ENCODE results near the gene RNF220.

Gene RNF220

GRCh38 chr1:44388551-44388950 lies 16.5 kb upstream of the RNF220 start:
- TF ChIP-seq RARB (CRISPR knock-in tag; IDR thresholded peaks at IDR 0.05) = no peak
- no peak for TF ChIP-seq BACH2 (CRISPR knock-in tag; IDR thresholded peaks at IDR 0.05; ENCODE audit: borderline replicate concordance)
- TF ChIP-seq ESRRG (CRISPR knock-in tag; IDR thresholded peaks at IDR 0.05) = no peak
- no peak for TF ChIP-seq ISL1 (CRISPR knock-in tag; IDR thresholded peaks at IDR 0.05)
- TF ChIP-seq ZNF565 (CRISPR knock-in tag; conservative IDR thresholded peaks at IDR 0.05; ENCODE audit: low read depth) = no peak
- TF ChIP-seq TSHZ2 (CRISPR knock-in tag; IDR thresholded peaks at IDR 0.05) = no peak
- no peak for TF ChIP-seq TCF4 (CRISPR knock-in tag; IDR thresholded peaks at IDR 0.05; ENCODE audit: borderline replicate concordance)
- TF ChIP-seq ZNF70 (CRISPR knock-in tag; IDR thresholded peaks at IDR 0.05) = no peak
- no peak for TF ChIP-seq CSRNP3 (CRISPR knock-in tag; IDR thresholded peaks at IDR 0.05)
- TF ChIP-seq ZC3H10 (CRISPR knock-in tag; IDR thresholded peaks at IDR 0.05) = no peak
- TF ChIP-seq ZFP3 (CRISPR knock-in tag; IDR thresholded peaks at IDR 0.05) = no peak
- no peak for TF ChIP-seq PPARA (CRISPR knock-in tag; IDR thresholded peaks at IDR 0.05; ENCODE audit: borderline replicate concordance)
- TF ChIP-seq CSDC2 (CRISPR knock-in tag; IDR thresholded peaks at IDR 0.05) = no peak
- TF ChIP-seq PATZ1 (CRISPR knock-in tag; IDR thresholded peaks at IDR 0.05; ENCODE audit: borderline replicate concordance) = no peak
- TF ChIP-seq SNAI2 (CRISPR knock-in tag; IDR thresholded peaks at IDR 0.05) = no peak
- no peak for TF ChIP-seq TOX (CRISPR knock-in tag; IDR thresholded peaks at IDR 0.05; ENCODE audit: borderline replicate concordance)
- no peak for TF ChIP-seq ARNTL (CRISPR knock-in tag; IDR thresholded peaks at IDR 0.05; ENCODE audit: borderline replicate concordance, low read depth)
- ATAC-seq = no peak

- no peak for TF ChIP-seq ARNTL (CRISPR knock-in tag; IDR thresholded peaks at IDR 0.05; ENCODE audit: borderline replicate concordance, low read depth)
- TF ChIP-seq TSHZ2 (CRISPR knock-in tag; IDR thresholded peaks at IDR 0.05) = no peak
- TF ChIP-seq ZC3H10 (CRISPR knock-in tag; IDR thresholded peaks at IDR 0.05) = no peak
- no peak for TF ChIP-seq TOX (CRISPR knock-in tag; IDR thresholded peaks at IDR 0.05; ENCODE audit: borderline replicate concordance)
- TF ChIP-seq CSDC2 (CRISPR knock-in tag; IDR thresholded peaks at IDR 0.05) = no peak
- no peak for TF ChIP-seq CREB5 (CRISPR knock-in tag; IDR thresholded peaks at IDR 0.05; ENCODE audit: low read depth)
- no peak for ATAC-seq
These were observed 15.6 kb upstream of the RNF220 start for GRCh38 chr1:44389437-44389836.

- peak; percentile 34; the same call in 2 of the 3 replicates for ATAC-seq
- TF ChIP-seq PATZ1 (CRISPR knock-in tag; IDR thresholded peaks at IDR 0.05; ENCODE audit: borderline replicate concordance) = no peak
- no peak for TF ChIP-seq CSRNP3 (CRISPR knock-in tag; IDR thresholded peaks at IDR 0.05)
These were observed 14.8 kb upstream of the RNF220 start for GRCh38 chr1:44390277-44390676.

Data from SK-N-SH treated with all-trans-retinoic acid at 6 μM for 48 hours (cell line).